B cell (primary cell): ENCODE data around the gene GTF2A1. TPM values are rescaled to one million over a fixed set of nuclear protein-coding genes. Genes with fewer than 3 reads are reported as not detected.

Source experiments
- ATAC-seq: fragments of 200-7000 bp; cut with Tn5 transposase; one replicate; pipeline ENCODE4 v1.10.0; 2021; ENCODE audit warnings: low read depth, mild to moderate bottlenecking, moderate number of reproducible peaks, moderate library complexity
- CTCF ChIA-PET: fragments of 350-600 bp; sonication (Branson Sonifier 250); formaldehyde crosslinking; loops from one replicate; lab custom pipeline; 2021; ENCODE audit warnings: antibody characterized with exemption, inconsistent platforms; lab: Charles Lee
- POLR2A ChIA-PET: fragments of 350-600 bp; sonication (Branson Sonifier 250); formaldehyde crosslinking; loops from one replicate; lab custom pipeline; 2021; ENCODE audit warnings: antibody characterized with exemption; lab: Charles Lee
- DNase-seq: peaks from one replicate; pipeline ENCODE4 v3.0.0; 2013
- H2AFZ ChIP-seq: 2 replicates; pipeline ENCODE4 v1.6.1; 2012; ENCODE audit warnings: mild to moderate bottlenecking, low read depth, low read length; ENCODE audit not compliant: insufficient read depth, poor library complexity, severe bottlenecking
- H3K27ac ChIP-seq, 2 donors: 1 replicate in 1 of 2; 2 replicates in 1 of 2; pipeline ENCODE4 v1.5.1; 2012 to 2013; ENCODE audit warnings: low read length in 2 of 2, mild to moderate bottlenecking in 2 of 2, moderate library complexity in 1 of 2
- H3K27me3 ChIP-seq, 4 experiments: fragments of 200-600 bp in 1 of 4; sonication (generic) in 1 of 4; replicated peaks in 1 of 4; 1 replicate in 2 of 4; 2 replicates in 2 of 4; pipeline versions ENCODE4 v1.6.1 to v1.7.0; 2013 to 2016; ENCODE audit warnings: low read length in 3 of 4, mild to moderate bottlenecking in 2 of 4, mixed read lengths in 1 of 4, moderate library complexity in 1 of 4; ENCODE audit not compliant: insufficient read depth in 4 of 4, control insufficient read depth in 3 of 4; ENCODE audit errors: control extremely low read depth in 1 of 4
- H3K36me3 ChIP-seq, 2 experiments: replicated peaks in 1 of 2; 1 replicate in 1 of 2; 2 replicates in 1 of 2; pipeline versions ENCODE4 v1.6.1 to v1.7.1; 2013; ENCODE audit warnings: low read length in 1 of 2; ENCODE audit not compliant: insufficient read depth in 2 of 2, control insufficient read depth in 1 of 2; ENCODE audit errors: control extremely low read depth in 1 of 2, extremely low read depth in 1 of 2
- H3K4me1 ChIP-seq, 2 donors: fragments of 200-600 bp in 1 of 2; sonication (generic) in 1 of 2; 1 replicate in 1 of 2; 2 replicates in 1 of 2; pipeline versions ENCODE4 v1.5.1 to v1.6.1; 2013 to 2017; ENCODE audit warnings: low read length in 2 of 2; ENCODE audit not compliant: control insufficient read depth in 2 of 2, insufficient read depth in 2 of 2
- H3K4me2 ChIP-seq: replicated peaks from 2 replicates; pipeline ENCODE3; 2012; ENCODE audit warnings: mild to moderate bottlenecking, low read depth, low read length; ENCODE audit not compliant: poor library complexity, severe bottlenecking
- H3K4me3 ChIP-seq, 5 experiments: fragments of 200-600 bp in 1 of 5; sonication (generic) in 1 of 5; 1 replicate in 3 of 5; 2 replicates in 2 of 5; pipeline versions ENCODE4 v1.5.1 to v1.7.0; 2011 to 2016; ENCODE audit warnings: low read length in 4 of 5, mild to moderate bottlenecking in 4 of 5, low read depth in 2 of 5, control low read depth in 1 of 5, moderate library complexity in 1 of 5; ENCODE audit not compliant: insufficient read depth in 1 of 5; ENCODE audit errors: control extremely low read depth in 1 of 5, extremely low read depth in 1 of 5
- H3K79me2 ChIP-seq: fragments of 200-600 bp; sonication (generic); one replicate; pipeline ENCODE4 v1.6.0; 2016; ENCODE audit warnings: low read length; ENCODE audit not compliant: control insufficient read depth, insufficient read depth
- H3K9ac ChIP-seq: fragments of 200-600 bp; sonication (generic); 2 replicates; pipeline ENCODE4 v1.6.1; 2017; ENCODE audit warnings: mild to moderate bottlenecking, low read length, moderate library complexity
- H3K9me3 ChIP-seq, 3 donors: one replicate each; pipeline versions ENCODE4 v1.6.1 to v1.7.1; 2013; ENCODE audit warnings: low read length in 2 of 3; ENCODE audit not compliant: control insufficient read depth in 2 of 3, insufficient read depth in 1 of 3; ENCODE audit errors: control extremely low read depth in 1 of 3
- H4K20me1 ChIP-seq: 2 replicates; pipeline ENCODE4 v1.6.0; 2012; ENCODE audit warnings: mild to moderate bottlenecking, low read length; ENCODE audit not compliant: insufficient read depth, control insufficient read depth, poor library complexity, severe bottlenecking
- H3K27ac Mint-ChIP-seq: one replicate; pipeline ENCODE4 v1.8.0; 2021; ENCODE audit warnings: mixed read lengths
- H3K27me3 Mint-ChIP-seq: one replicate; pipeline ENCODE4 v1.8.0; 2021; ENCODE audit warnings: mixed read lengths
- H3K4me1 Mint-ChIP-seq: one replicate; pipeline ENCODE4 v1.8.0; 2021; ENCODE audit warnings: mixed read lengths
- H3K4me3 Mint-ChIP-seq: one replicate; pipeline ENCODE4 v1.8.0; 2021; ENCODE audit warnings: mixed read lengths
- H3K9me3 Mint-ChIP-seq: one replicate; pipeline ENCODE4 v1.8.0; 2022; ENCODE audit warnings: mixed read lengths; ENCODE audit not compliant: insufficient read depth
- CTCF ChIP-seq: fragments of 200-600 bp; IDR thresholded peaks from one replicate; pipeline ENCODE4 v1.8.0; 2022; ENCODE audit warnings: antibody characterized with exemption, mild to moderate bottlenecking
- EZH2 ChIP-seq: IDR thresholded peaks from 2 replicates; pipeline ENCODE4 v1.6.1; 2012; ENCODE audit warnings: borderline replicate concordance, low read depth, mild to moderate bottlenecking, moderate library complexity, low read length; ENCODE audit not compliant: insufficient read depth, poor library complexity, severe bottlenecking
- WGBS: methylation state at CpG from one replicate; pipeline ENCODE4 v1.1.5; 2013; ENCODE audit warnings: missing lambda C conversion rate; ENCODE audit not compliant: insufficient coverage; 5-methylcytosine and 5-hydroxymethylcytosine counted together
- intact Hi-C: fragments of 100-400 bp; cut with micrococcal nuclease; formaldehyde crosslinking; loops from one replicate; pipeline ENCODE4 v1.10.0; 2022
- polyA plus RNA-seq: library from polyadenylated mRNA; depleted of rRNA; stranded (reverse); fragments of >200 nt; gene quantifications from 2 replicates; pipeline ENCODE4 v1.2.3, GENCODE V29; 2012
- total RNA-seq, 2 donors: library from RNA; stranded (reverse); fragments of 120-200 nt in 1 of 2; gene quantifications; 1 replicate in 1 of 2; 2 replicates in 1 of 2; pipeline versions ENCODE4 v1.2.3 to v1.2.4, GENCODE V29; 2013 to 2022

GTF2A1 gene
- total and polyA plus RNA-seq, 2 donors (not counting 1 experiment from before 2014, with no cell fraction given): 7.1 to 45.1 TPM

GRCh38 chr14:81132468-81132867 is 88.3 kb downstream of the GTF2A1 start:
- H3K79me2 ChIP-seq: no peaks in the 10 kb centered on the region
- CTCF ChIA-PET: no interaction called here
- H3K27me3 ChIP-seq: no peaks in the 10 kb centered on the region
- H2AFZ ChIP-seq: no peak overlapping the region
- WGBS: 84% methylated on average over 3 of the region's 3 CpGs
- peaks cover 0 to 2% (median 0%) of the 10 kb centered on the region in 3 donors for H3K9me3 ChIP-seq
- no peak for TF ChIP-seq EZH2
- no peak for TF ChIP-seq CTCF
- Mint-ChIP-seq H3K4me3 (no peak overlapping the region), H3K4me1 (no peaks in the 10 kb centered on the region), H3K9me3 (no peaks in the 10 kb centered on the region), H3K27ac (no peak overlapping the region), H3K27me3 (no peaks in the 10 kb centered on the region)
- POLR2A ChIA-PET: no interaction called here
- H3K27ac ChIP-seq: no peak overlapping the region
- H3K36me3 ChIP-seq: no peaks in the 10 kb centered on the region
- no peaks in the 10 kb centered on the region for H4K20me1 ChIP-seq
- intact Hi-C loops: no loop called here
- H3K4me3 ChIP-seq: no peak overlapping the region
- ATAC-seq: no peak
- no peak overlapping the region for H3K4me2 ChIP-seq
- H3K9ac ChIP-seq: no peak overlapping the region
- DNase-seq: no peak
- H3K4me1 ChIP-seq: no peaks in the 10 kb centered on the region

GRCh38 chr14:81129242-81129641 is 91.5 kb downstream of the GTF2A1 start:
- H3K27me3 Mint-ChIP-seq: peaks cover 6% of the 10 kb centered on the region
- Histone ChIP-seq H3K27ac (no peak overlapping the region), H4K20me1 (no peaks in the 10 kb centered on the region), H3K4me2 (no peak overlapping the region), H3K36me3 (no peaks in the 10 kb centered on the region), H3K9ac (no peak overlapping the region), H3K4me3 (no peak overlapping the region), H3K27me3 (no peaks in the 10 kb centered on the region), H3K79me2 (no peaks in the 10 kb centered on the region), H3K9me3 (peaks cover 0 to 2% (median 0%) of the 10 kb centered on the region in 3 donors), H2AFZ (no peak overlapping the region), H3K4me1 (peaks cover 6 to 8% of the 10 kb centered on the region in 2 donors)
- peaks cover 14% of the 10 kb centered on the region for H3K4me1 Mint-ChIP-seq
- WGBS: 100% methylated on average over 1 of the region's 1 CpG
- intact Hi-C loops: no loop called here
- no peak overlapping the region for H3K4me3 Mint-ChIP-seq
- DNase-seq (no peak), ATAC-seq (no peak)
- no peak for TF ChIP-seq EZH2
- no peak for TF ChIP-seq CTCF
- ChIA-PET CTCF (no interaction called here), POLR2A (no interaction called here)
- no peak overlapping the region for H3K27ac Mint-ChIP-seq
- H3K9me3 Mint-ChIP-seq: no peaks in the 10 kb centered on the region
